OCI-M2 (cell line): ENCODE data around the gene ABCA4.
"Not testable (repeated sequence)": the region's sequence is repeated elsewhere in the genome, so short reads cannot be mapped to it uniquely, and the experiment has no call there.

ENCODE experiments used
- DNase-seq: peaks from one replicate; lab custom pipeline; 2025; ENCODE audit not compliant: unreplicated experiment; lab: John Stamatoyannopoulos, UW

ABCA4 gene

DNA sequence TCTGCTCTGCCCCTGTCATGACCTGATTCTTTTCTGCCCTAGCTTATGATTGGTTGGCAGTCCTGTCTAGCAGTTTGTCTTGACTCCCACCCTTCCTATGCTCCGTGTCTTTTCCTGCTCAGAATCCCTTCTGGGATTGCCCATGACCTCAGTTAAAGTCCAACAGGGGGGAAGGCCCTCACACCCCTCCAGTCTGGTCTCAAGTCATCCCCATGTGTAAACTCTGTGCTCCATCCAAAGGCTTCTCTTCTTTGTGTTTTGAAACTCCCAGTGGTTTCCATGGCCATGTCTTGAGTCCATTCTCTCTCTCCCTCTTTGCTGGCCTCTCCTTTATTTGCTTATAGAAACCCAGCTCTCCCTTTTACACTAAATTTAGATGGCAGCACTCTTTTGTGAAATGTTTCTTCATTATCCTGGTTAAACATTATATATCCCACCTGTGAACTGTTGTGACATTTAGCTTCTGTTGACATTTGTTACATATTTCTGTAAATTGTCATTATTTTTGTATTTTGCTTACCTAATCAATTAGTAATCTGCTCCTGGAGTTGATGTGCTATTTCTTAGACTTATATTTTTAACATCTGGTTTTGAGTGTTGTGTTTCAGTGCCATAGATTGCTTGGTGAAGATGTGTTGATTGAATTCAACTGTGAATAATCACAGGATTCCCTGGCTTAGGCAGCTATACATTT is 162.8 kb downstream of the ABCA4 start:
- no peak for DNase-seq

GRCh38 chr1:93955765-93956164 is 165.2 kb downstream of the ABCA4 start:
- DNase-seq = no peak

DNA sequence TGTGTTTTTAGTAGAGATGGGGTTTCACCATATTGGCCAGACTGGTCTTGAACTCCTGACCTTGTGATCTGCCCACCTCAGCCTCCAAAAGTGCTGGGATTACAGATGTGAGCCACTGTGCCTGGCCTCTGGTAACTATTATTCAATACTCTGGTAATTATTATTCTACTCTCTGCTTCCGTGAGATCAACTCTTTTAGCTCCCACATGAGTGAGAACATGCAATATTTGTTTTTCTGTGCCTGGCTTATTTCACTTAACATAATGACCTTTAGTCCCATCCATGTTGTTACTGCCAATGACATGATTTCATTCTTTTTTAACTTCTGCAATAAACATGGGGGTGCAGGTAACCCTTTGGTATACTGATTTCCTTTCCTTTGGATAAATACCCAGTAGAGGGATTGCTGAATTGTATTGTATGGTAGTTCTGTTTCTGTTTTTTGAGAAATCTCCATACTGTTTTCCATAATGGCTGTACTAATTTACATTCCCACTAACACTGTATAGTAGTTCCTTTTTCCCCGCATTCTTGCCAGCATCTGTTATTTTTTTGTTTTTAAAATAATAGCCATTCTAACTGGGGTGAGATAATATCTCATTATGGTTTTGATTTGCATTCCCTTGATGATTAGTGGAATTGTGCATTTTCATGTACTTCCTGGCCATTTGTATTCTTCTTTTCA is 173.8 kb downstream of the ABCA4 start:
- DNase-seq = not testable (repeated sequence)
